Ramos (cell line): Measurements from ENCODE around the gene ZMAT3.

Experiments used
- in situ Hi-C: fragments of 300-500 bp; cut with MboI; formaldehyde crosslinking; loops from one replicate; pipeline ENCODE4 v1.14.3; 2022; ENCODE audit warnings: low sequenced_read_pairs; ENCODE audit not compliant: unreplicated experiment

ZMAT3 gene

GRCh38 chr3:179028408-179028807 is 43.2 kb downstream of the ZMAT3 start:
- in situ Hi-C loops: no loop called here

DNA sequence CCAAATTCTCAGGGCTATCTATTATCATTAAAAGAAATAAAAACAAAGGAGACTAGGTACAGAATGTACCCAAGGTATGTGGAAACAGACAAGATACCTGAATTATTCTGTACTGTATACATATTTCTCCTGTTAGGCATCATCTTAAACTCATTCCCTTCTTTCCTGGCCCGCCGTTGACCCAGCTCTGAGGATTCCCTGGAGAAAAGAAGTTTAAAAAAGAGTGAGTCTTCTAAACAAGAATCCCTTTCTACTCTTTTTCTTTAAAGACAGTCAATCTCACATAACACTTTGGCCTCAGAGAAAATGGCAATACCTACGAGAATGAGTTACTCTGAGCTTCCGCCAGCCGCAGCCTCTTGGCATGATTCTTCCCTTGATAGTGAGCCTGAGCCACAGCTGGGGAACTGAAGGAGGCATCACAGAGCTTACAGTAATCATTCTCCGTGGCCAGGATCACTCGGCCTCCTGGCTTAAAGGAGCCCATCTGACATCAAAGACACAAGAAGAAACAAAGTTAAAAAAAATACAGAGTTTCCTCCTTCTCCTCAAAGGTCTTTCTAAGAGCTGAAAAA is 44.2 kb downstream of the ZMAT3 start:
- in situ Hi-C loops: no loop called here

GRCh38 chr3:179026636-179027035 is 45.0 kb downstream of the ZMAT3 start:
- in situ Hi-C loops: no loop called here

DNA sequence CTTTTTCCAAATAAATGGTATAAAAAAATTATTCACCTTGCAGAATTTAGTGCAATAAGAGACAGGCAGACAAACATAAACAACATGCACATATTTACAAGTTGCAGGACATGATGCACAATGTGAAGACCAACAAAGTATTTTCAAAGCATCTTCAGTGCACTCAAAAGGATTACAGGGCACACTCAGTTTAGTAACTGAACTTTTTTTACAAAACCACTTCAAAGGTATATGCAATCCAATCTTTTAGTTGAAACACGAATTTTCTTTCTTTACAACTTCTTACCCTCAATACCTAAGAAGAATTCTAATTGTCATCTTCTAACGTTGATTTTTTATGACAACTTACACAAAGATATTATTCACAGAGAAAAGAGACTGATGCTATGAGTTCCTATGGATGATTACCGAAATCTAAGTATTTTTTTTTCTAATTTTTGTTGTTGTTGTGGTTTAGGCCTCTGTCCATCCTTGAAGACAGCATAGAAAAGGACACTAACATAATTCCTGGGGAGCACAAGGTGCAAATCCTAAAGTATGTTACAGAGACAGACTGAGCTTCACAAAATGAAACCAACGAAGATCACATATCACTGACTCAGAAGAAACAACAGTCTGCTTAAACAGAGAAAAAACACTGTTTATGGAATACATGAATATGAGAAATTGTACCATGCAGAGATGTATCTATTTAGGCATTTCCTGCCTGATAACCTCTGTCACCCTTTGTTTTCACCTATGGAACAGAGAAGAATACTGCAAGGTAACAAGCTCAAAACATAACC is 50.3 kb downstream of the ZMAT3 start:
- in situ Hi-C loops: no loop called here

DNA sequence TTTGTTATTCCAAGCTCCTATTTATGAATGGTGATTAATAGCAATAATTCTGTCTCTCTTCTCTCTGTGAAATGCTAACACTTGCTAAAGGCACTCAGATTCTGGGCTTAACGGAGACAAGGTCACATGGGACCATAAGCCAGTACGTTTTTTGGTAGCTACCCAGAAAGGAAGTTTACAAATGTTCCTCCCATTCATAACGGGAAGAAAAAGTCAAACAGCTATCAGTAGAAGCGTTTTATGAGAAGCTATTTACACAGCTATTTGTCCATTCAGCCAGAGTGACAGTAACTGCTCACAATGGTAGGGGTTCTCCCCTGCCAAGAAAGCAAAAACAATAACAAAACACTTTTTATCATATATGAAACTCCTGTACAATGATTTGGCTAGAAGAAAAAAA is 51.5 kb downstream of the ZMAT3 start:
- in situ Hi-C loops: no loop called here

DNA sequence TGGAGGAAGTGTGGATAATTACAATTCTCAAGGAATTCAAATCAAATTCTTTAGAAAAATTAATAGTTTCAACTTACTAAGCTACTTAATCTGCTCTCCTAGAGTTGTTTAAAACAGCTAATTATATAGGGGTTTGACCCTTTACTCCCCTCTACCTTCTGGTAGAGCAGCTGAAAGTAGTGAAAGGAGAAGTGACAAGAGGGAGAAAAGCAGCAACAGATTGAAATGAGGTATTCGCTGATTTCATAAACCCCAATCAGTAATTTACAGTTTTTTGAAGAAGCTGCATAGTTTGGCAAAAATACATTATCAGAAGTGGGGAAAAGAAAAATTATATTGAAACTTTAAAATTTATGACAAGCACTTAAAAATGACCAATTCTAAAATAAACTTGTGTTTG is 52.8 kb downstream of the ZMAT3 start:
- in situ Hi-C loops: loop anchor here (10.0 kb wide), 1 partner anchor 536 kb away; no protein-coding TSS in a partner anchor

- in situ Hi-C loops: loop anchor here (10.0 kb wide), 1 partner anchor 538 kb away; no protein-coding TSS in a partner anchor
Observed at GRCh38 chr3:179016979-179017670, 54.5 kb downstream of the ZMAT3 start.

DNA sequence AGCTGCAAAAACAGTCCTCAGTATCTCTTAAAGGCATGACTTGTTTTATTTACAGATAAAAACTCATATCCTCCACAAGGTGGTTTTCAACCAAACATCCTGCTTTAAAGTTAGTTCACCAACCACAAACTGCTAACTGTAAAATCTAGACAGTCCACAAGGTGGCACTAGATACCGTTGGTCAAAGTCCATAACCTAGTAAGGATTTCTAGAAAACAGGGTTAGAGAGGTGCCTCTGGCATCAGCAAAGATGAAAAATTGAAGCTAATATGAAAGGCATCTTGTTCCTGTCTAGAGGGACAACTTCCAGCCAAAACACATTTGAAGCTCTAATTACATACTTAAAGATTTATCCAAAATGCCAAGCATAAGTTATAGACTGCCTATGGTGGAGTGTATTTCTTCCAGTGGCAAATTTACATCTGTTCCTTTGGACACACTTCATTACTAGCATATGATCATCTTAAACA is 56.0 kb downstream of the ZMAT3 start:
- in situ Hi-C loops: loop anchor here (10.0 kb wide), 1 partner anchor 539 kb away; no protein-coding TSS in a partner anchor

- in situ Hi-C loops: no loop called here
Observed at GRCh38 chr3:179005706-179006105, 65.9 kb downstream of the ZMAT3 start.

DNA sequence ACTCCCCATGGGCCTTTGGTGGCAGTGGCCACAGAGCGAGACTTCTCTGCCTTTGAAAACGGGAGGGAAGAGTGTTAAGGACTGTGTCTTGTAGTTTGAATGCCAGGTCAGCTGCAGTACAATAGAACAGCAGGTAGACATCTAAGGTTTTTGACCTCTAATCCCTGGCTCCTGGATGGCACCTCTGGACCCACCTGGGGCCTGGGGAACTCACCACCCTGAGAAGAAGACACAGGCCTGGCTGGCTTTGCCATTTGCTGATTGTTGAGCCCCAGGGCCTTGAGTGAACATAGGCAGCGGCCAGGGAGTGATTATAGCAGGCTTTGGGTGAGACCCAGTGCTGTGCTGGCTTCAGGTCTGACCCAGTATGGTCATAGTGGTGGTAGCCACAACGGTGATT is 66.4 kb downstream of the ZMAT3 start:
- in situ Hi-C loops: no loop called here

DNA sequence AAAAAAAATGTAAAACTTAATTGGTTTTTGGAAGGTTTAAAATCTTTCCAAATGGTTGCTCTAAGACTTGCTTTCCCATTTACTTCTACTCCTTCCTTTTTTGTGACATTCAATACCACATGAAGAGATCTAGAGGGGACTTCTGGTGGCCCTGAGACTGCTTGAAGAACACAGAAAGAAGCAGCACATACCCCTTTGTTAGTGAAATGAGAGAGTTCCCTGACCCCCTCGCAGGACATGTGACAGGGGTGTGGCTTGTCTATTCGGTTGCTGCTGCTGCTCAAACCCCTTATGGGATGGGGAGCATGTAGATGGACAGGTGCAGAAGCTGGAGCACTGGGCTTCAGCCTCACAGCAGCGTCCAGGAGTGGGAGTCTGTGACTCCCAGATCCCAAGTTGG is 71.0 kb downstream of the ZMAT3 start:
- in situ Hi-C loops: no loop called here

- in situ Hi-C loops: no loop called here
Observed at GRCh38 chr3:179000144-179000543, 71.5 kb downstream of the ZMAT3 start.

DNA sequence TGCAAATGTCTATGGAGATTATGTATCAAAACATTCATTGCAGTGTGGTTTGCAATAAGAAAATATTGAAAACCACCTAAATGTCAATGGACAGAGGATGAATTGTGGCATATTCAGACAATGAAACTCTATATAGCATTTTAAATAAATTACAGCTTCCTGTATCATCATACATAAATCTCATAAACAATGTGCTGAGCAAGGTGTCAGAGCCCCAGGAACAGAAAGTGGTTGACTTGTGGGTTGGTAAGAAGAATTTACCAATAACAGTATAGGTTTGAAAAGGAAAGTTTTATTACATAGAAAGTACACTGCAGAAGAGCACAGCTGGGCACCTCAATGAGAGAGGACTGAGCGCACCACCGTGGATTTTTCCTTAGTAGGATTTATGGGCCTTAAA is 75.2 kb downstream of the ZMAT3 start:
- in situ Hi-C loops: no loop called here

- in situ Hi-C loops: no loop called here
Observed at GRCh38 chr3:178990293-178990692, 81.3 kb downstream of the ZMAT3 start.

GRCh38 chr3:178989821-178990220 is 81.8 kb downstream of the ZMAT3 start:
- in situ Hi-C loops: no loop called here

DNA sequence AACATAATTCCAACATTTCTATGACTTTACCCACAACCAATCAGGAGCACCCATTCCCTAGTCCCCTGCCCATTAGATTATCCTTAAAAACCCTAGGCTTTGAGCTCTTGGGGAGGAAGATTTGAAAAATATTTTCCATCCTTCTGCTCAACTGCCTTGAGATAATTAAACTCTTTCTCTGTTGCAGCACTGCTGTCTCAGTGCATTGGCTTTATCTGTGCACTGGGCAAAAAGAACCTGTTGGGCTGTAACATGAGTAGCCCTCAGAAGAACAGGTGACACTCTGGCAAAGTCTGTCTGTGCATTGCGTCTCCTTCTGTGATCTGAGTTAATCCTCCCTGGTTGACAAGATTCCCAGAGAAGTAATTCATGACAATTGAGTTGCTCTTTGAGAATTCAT is 83.9 kb downstream of the ZMAT3 start:
- in situ Hi-C loops: no loop called here

DNA sequence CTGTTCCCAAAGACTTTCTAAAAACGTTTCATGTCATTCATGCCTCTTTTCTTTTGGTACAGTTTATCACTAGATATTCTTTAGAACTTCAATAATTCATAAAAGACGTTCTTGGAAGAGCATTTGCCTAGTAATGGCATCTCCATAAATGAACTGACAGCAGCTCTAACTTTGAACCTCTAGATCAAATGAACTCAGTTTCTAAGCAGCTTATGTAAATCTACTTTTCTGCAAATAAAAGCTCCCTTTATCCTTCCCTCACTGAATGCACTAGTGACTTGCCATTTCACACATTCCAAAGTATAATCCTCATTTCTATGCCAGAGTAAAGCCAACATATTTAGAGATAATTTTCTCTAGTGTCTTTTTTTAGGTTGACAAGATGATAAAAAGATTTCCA is 85.2 kb downstream of the ZMAT3 start:
- in situ Hi-C loops: no loop called here

GRCh38 chr3:178982137-178982536 is 89.5 kb downstream of the ZMAT3 start:
- in situ Hi-C loops: no loop called here

DNA sequence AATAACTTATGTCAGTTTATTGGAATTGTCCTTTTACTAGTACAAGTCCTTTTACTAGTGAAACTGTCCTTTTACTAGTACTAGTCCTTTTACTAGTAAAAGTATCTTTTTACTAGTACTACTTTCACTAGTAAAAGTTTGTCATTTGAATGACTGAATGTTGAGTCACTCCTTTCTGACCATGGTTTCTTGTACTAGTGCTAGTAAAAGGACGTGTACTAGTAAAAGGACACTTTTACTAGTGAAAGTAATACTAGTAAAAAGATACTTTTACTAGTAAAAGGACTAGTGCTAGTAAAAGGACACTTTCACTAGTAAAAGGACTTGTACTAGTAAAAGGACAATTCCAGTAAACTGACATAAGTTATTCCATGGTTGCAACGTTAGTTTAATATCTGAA is 96.3 kb downstream of the ZMAT3 start:
- in situ Hi-C loops: no loop called here

- in situ Hi-C loops: no loop called here
Observed at GRCh38 chr3:178971614-178972013, 100.0 kb downstream of the ZMAT3 start.

- in situ Hi-C loops: no loop called here
Observed at GRCh38 chr3:178969004-178969700, 102.5 kb downstream of the ZMAT3 start.
